Measurements from ENCODE around the gene PDHX. TPM values are rescaled to one million over a fixed set of nuclear protein-coding genes. Genes with fewer than 3 reads are reported as not detected.

The PDHX gene
- total RNA-seq, 4 donors from 2014 or later = 18.0 to 30.5 (median 26.2) TPM

DNA sequence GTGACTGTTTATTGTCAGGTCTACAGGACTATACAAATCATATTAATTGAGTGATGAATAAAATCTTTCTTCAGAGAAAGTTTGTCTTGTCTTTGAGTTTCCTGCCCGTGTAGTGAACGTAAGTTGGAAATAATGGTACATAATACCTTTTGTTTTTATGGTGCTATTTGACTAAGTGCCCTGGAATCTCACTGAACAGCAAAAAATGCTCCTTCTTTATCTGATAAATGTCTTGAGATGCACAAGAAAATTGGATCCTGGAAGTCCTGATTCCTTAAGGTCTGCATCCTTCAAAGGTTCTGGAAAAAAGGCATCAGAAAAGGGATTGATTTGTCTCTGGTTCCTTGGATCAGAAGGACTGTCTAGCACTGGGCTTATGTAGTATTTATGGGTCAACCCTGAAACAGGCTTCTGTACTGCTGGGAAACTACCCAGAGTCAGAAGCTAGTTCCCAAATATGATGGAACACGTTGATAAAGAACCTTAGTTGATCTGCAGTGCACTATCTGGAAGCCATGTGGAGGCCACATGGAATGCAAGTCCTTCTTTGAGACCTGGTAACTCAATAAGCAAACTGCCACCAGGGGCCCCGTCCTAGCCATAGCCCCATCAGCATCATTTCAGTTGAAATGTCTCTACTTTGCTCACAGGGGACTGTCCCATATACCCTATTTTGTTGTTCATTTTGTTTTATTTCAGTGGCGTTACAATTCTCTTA, 122.0 kb downstream of the PDHX start:
- no peak for DNase-seq (ENCODE audit: low spot score in 2 of 2)
- no peak overlapping the region for H3K4me3 ChIP-seq (ENCODE audit: low read depth, poor library complexity, severe bottlenecking)
- 68% methylated on average over 5 of the region's 5 CpGs for WGBS, 2 donors
- intact Hi-C loops (cut with DNase I; ENCODE audit: low total_unique reads) = loop anchor here (10.0 kb wide), 1 partner anchor 86 kb away; no protein-coding TSS in a partner anchor
- TF ChIP-seq CTCF (IDR thresholded peaks at IDR 0.05) = no peak
- TF ChIP-seq POLR2A (IDR thresholded peaks at IDR 0.05) = no peak

- WGBS, 2 donors = 71 to 77% methylated on average over 3 of the region's 3 CpGs
- DNase-seq (ENCODE audit: low spot score in 2 of 2) = no peak
- intact Hi-C loops (cut with DNase I; ENCODE audit: low total_unique reads) = loop anchor here (10.0 kb wide), 1 partner anchor 86 kb away; no protein-coding TSS in a partner anchor
- H3K4me3 ChIP-seq (ENCODE audit: low read depth, poor library complexity, severe bottlenecking) = no peak overlapping the region
- TF ChIP-seq CTCF (IDR thresholded peaks at IDR 0.05) = no peak
- TF ChIP-seq POLR2A (IDR thresholded peaks at IDR 0.05) = no peak
These were observed 122.7 kb downstream of the PDHX start for GRCh38 chr11:35039076-35039475.

GRCh38 chr11:35040221-35040942, 124.0 kb downstream of the PDHX start:
- WGBS, 2 donors = 50% methylated on average over 12 of the region's 12 CpGs
- intact Hi-C loops (cut with DNase I; ENCODE audit: low total_unique reads) = no loop called here

GRCh38 chr11:35041070-35041554, 124.7 kb downstream of the PDHX start:
- intact Hi-C loops (cut with DNase I; ENCODE audit: low total_unique reads) = no loop called here
- DNase-seq (ENCODE audit: low spot score in 2 of 2) = no peak
- 68 to 72% methylated on average over 4 of the region's 4 CpGs for WGBS, 2 donors
- H3K4me3 ChIP-seq (ENCODE audit: low read depth, poor library complexity, severe bottlenecking) = no peak overlapping the region
- TF ChIP-seq POLR2A (IDR thresholded peaks at IDR 0.05) (no peak), CTCF (IDR thresholded peaks at IDR 0.05) (no peak)

More at GRCh38 chr11:35040221-35040942, 124.0 kb downstream of the PDHX start:
- no peak for DNase-seq (ENCODE audit: low spot score in 2 of 2)
- H3K4me3 ChIP-seq (ENCODE audit: low read depth, poor library complexity, severe bottlenecking) = no peak overlapping the region
- no peak for TF ChIP-seq CTCF (IDR thresholded peaks at IDR 0.05)
- TF ChIP-seq POLR2A (IDR thresholded peaks at IDR 0.05) = no peak

DNA sequence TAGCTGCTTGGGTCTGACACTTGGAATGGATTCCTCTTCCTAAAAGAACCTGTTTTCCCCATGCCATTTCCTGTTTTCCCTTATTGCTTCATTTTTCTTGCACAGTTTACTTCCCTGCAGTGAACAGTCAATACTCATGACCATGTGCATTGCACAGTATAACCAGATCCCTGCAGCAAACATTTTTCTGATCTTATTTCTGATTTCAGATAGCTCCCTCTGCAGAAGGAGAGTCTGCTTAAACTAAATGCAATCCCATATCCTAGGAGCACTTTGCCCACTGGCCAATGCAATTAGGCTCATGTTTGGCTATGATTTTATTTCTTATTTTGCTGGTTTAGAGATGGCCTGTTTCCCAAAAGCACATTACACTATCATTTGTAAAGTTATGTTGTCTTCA, 125.8 kb downstream of the PDHX start:
- intact Hi-C loops (cut with DNase I; ENCODE audit: low total_unique reads) = no loop called here
- DNase-seq (ENCODE audit: low spot score in 2 of 2) = no peak
- no peak for TF ChIP-seq POLR2A (IDR thresholded peaks at IDR 0.05)
- TF ChIP-seq CTCF (IDR thresholded peaks at IDR 0.05) = no peak
- H3K4me3 ChIP-seq (ENCODE audit: low read depth, poor library complexity, severe bottlenecking) = no peak overlapping the region
